Vagina (tissue), 2 donors: ENCODE data around the gene ARHGEF11.

Source experiments
- POLR2A ChIP-seq, 2 donors: fragments of 450-650 bp; IDR thresholded peaks; one replicate each; pipeline ENCODE4 v1.6.1; 2017; ENCODE audit warnings: antibody characterized with exemption in 2 of 2, mild to moderate bottlenecking in 2 of 2, moderate library complexity in 2 of 2
- POLR2AphosphoS5 ChIP-seq, 2 donors: sonication (generic); formaldehyde crosslinking; IDR thresholded peaks; one replicate each; pipeline ENCODE4 v1.9.0; 2017; ENCODE audit warnings: antibody characterized with exemption in 2 of 2, mild to moderate bottlenecking in 2 of 2, low read depth in 1 of 2; ENCODE audit not compliant: insufficient read depth in 1 of 2
- TF ChIP-seq, protein P1 (sequence below), 3 experiments: fragments of 450-650 bp in 2 of 3; fragments of 200-600 bp in 1 of 3; sonication (generic) in 1 of 3; IDR thresholded peaks; one replicate each; pipeline ENCODE4 v1.5.1; 2017 to 2019; ENCODE audit warnings: antibody characterized with exemption in 3 of 3, mild to moderate bottlenecking in 2 of 3, moderate library complexity in 2 of 3

DNA sequence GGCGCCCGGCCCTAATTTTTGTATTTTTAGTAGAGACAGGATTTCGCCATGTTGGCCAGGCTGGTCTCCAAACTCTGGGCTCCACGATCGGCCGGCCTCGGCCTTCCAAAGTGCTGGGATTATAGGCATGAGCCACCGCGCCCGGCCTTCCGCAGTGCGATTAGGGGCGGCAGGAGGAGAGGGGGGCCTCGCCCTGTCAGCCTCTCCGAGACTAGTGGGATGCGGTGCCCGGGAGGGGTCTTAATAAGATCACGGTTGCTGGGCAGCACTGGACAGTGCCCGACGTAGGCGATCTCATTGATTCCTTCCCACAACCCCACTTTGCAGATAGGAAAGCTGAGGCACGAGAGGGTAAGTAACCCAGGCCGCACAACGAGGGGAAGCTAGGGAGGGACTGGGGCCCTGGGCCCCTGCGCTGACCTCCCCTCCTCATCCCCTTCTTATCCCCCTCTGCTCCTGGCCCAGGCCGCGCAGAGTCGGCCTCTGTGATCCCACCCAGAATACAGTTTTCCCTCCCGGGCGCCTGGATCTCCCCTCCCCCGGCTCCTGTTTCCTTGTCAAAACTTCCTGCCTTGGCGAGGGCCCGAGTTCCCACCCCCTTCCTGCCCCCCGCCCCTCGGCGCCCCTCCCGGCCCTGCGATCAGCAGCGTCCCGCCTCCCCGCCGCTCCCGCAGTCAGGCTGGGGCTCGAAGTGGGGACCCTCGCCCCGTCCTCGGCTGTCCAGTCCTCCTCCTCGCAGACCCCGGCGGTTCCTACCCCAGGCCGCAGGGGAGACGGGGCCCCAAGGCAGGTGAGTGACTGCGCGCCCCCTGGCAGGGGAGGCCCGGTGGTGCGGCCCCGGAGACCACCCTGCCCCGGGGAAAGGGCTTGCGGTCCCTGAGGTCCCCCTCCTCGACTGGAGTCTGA is 152.2 kb downstream of the ARHGEF11 start, which contains the start of gene PEAR1:
- TF ChIP-seq, protein P1, sequence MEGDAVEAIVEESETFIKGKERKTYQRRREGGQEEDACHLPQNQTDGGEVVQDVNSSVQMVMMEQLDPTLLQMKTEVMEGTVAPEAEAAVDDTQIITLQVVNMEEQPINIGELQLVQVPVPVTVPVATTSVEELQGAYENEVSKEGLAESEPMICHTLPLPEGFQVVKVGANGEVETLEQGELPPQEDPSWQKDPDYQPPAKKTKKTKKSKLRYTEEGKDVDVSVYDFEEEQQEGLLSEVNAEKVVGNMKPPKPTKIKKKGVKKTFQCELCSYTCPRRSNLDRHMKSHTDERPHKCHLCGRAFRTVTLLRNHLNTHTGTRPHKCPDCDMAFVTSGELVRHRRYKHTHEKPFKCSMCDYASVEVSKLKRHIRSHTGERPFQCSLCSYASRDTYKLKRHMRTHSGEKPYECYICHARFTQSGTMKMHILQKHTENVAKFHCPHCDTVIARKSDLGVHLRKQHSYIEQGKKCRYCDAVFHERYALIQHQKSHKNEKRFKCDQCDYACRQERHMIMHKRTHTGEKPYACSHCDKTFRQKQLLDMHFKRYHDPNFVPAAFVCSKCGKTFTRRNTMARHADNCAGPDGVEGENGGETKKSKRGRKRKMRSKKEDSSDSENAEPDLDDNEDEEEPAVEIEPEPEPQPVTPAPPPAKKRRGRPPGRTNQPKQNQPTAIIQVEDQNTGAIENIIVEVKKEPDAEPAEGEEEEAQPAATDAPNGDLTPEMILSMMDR (IDR thresholded peaks at IDR 0.05) = no peak
- TF ChIP-seq POLR2AphosphoS5 (IDR thresholded peaks at IDR 0.05; ENCODE audit: insufficient read depth in 1 of 2, low read depth in 1 of 2) = peak in 1 of 2 donors; percentile 64
- TF ChIP-seq POLR2A (IDR thresholded peaks at IDR 0.05) = no peak
